IMR-90 (cell line): Measurements from ENCODE around the gene KCNT1. TPM values are rescaled to one million over a fixed set of nuclear protein-coding genes. Genes with fewer than 3 reads are reported as not detected.

ENCODE experiments used
- ATAC-seq: fragments of 200-7000 bp; cut with Tn5 transposase; 2 replicates; pipeline ENCODE4 v1.9.1; 2020; ENCODE audit warnings: low read depth, mild to moderate bottlenecking, moderate library complexity
- BruUV-seq: library from RNA; stranded (reverse); fragments of 400-500 nt; replicated peaks from 2 replicates; lab custom pipeline; 2021; lab: Mats Ljungman, UMichigan
- CTCF ChIA-PET: fragments of 300-600 bp; formaldehyde crosslinking; extraction: SDS; loops from one replicate; lab custom pipeline; 2021; ENCODE audit warnings: antibody characterized with exemption; lab: Yijun Ruan, JAX
- POLR2A ChIA-PET: fragments of 300-600 bp; sonication (Branson Sonifier 250); formaldehyde crosslinking; loops from one replicate; lab custom pipeline; 2022; ENCODE audit warnings: antibody characterized with exemption; ENCODE audit not compliant: unreplicated experiment; lab: Charles Lee
- DNase-seq: peaks from one replicate; pipeline ENCODE4 v3.0.0; 2013
- H2AFZ ChIP-seq: replicated peaks from 2 replicates; pipeline ENCODE3; 2013; ENCODE audit warnings: low read length, mild to moderate bottlenecking; ENCODE audit not compliant: poor library complexity
- H2AK5ac ChIP-seq: 2 replicates; pipeline ENCODE4 v1.6.1; 2013; ENCODE audit warnings: low read depth, low read length, inconsistent platforms
- H2AK9ac ChIP-seq: replicated peaks from 2 replicates; pipeline ENCODE3; 2013; ENCODE audit warnings: mild to moderate bottlenecking, low read depth, low read length, moderate library complexity; ENCODE audit not compliant: poor library complexity
- H2BK120ac ChIP-seq: 2 replicates; pipeline ENCODE4 v1.6.1; 2013; ENCODE audit warnings: low read depth, low read length, inconsistent platforms
- H2BK15ac ChIP-seq: 3 replicates; pipeline ENCODE4 v1.6.1; 2013; ENCODE audit warnings: low read depth, low read length, inconsistent platforms
- H2BK20ac ChIP-seq: 2 replicates; pipeline ENCODE4 v1.6.1; 2013; ENCODE audit warnings: low read depth, mild to moderate bottlenecking, inconsistent platforms, low read length, moderate library complexity
- H2BK5ac ChIP-seq: 2 replicates; pipeline ENCODE4 v1.6.1; 2013; ENCODE audit warnings: mild to moderate bottlenecking, low read depth, low read length, inconsistent platforms; ENCODE audit not compliant: poor library complexity, severe bottlenecking
- H3K14ac ChIP-seq: replicated peaks from 2 replicates; pipeline ENCODE4 v1.6.1; 2013; ENCODE audit warnings: low read depth, low read length, inconsistent platforms
- H3K18ac ChIP-seq: 2 replicates; pipeline ENCODE4 v1.6.1; 2013; ENCODE audit warnings: low read depth, low read length, control low read depth
- H3K23ac ChIP-seq: 2 replicates; pipeline ENCODE4 v1.6.1; 2013; ENCODE audit warnings: low read depth, low read length, inconsistent platforms
- H3K27ac ChIP-seq: 2 replicates; pipeline ENCODE4 v1.5.1; 2013; ENCODE audit warnings: mild to moderate bottlenecking, control low read depth, low read length; ENCODE audit not compliant: insufficient read depth
- H3K27me3 ChIP-seq: 2 replicates; pipeline ENCODE4 v1.6.1; 2013; ENCODE audit warnings: low read length; ENCODE audit not compliant: control insufficient read depth, insufficient read depth
- H3K36me3 ChIP-seq: 2 replicates; pipeline ENCODE4 v1.6.1; 2013; ENCODE audit warnings: low read length, mixed read lengths; ENCODE audit not compliant: control insufficient read depth, insufficient read depth
- H3K4ac ChIP-seq: 2 replicates; pipeline ENCODE4 v1.6.1; 2013; ENCODE audit warnings: low read depth, low read length, inconsistent platforms
- H3K4me1 ChIP-seq: 2 replicates; pipeline ENCODE4 v1.6.1; 2013; ENCODE audit warnings: low read length, mixed read lengths; ENCODE audit not compliant: control insufficient read depth, insufficient read depth
- H3K4me2 ChIP-seq: 2 replicates; pipeline ENCODE4 v1.6.1; 2013; ENCODE audit warnings: low read depth, mild to moderate bottlenecking, control low read depth, low read length, moderate library complexity
- H3K4me3 ChIP-seq: 2 replicates; pipeline ENCODE4 v1.5.1; 2013; ENCODE audit warnings: low read depth, mild to moderate bottlenecking, control low read depth, low read length, moderate library complexity; ENCODE audit not compliant: insufficient read depth
- H3K56ac ChIP-seq: 2 replicates; pipeline ENCODE4 v1.6.1; 2013; ENCODE audit warnings: low read length, inconsistent platforms; ENCODE audit not compliant: insufficient read depth; ENCODE audit errors: extremely low read depth
- H3K79me1 ChIP-seq, 2 experiments: 2 replicates each; pipeline ENCODE4 v1.6.1; 2013; ENCODE audit warnings: low read length in 2 of 2, inconsistent platforms in 1 of 2, low read depth in 1 of 2
- H3K9ac ChIP-seq: 2 replicates; pipeline ENCODE4 v1.6.1; 2013; ENCODE audit warnings: low read depth, low read length, control low read depth
- H3K9me1 ChIP-seq: 2 replicates; pipeline ENCODE4 v1.6.1; 2013; ENCODE audit warnings: low read length, inconsistent platforms; ENCODE audit not compliant: insufficient read depth
- H3K9me3 ChIP-seq: 2 replicates; pipeline ENCODE4 v1.6.1; 2013; ENCODE audit warnings: low read length; ENCODE audit not compliant: control insufficient read depth, insufficient read depth
- H4K20me1 ChIP-seq: 2 replicates; pipeline ENCODE4 v1.6.1; 2013; ENCODE audit warnings: low read length, inconsistent platforms; ENCODE audit not compliant: insufficient read depth
- H4K5ac ChIP-seq: 2 replicates; pipeline ENCODE4 v1.6.1; 2013; ENCODE audit warnings: mild to moderate bottlenecking, low read depth, low read length, control low read depth
- H4K8ac ChIP-seq, 2 experiments: 2 replicates each; pipeline ENCODE4 v1.6.1; 2013; ENCODE audit warnings: low read depth in 2 of 2, low read length in 2 of 2, control low read depth in 1 of 2, inconsistent platforms in 1 of 2
- H4K91ac ChIP-seq: 2 replicates; pipeline ENCODE4 v1.6.1; 2013; ENCODE audit warnings: low read depth, low read length, inconsistent platforms; ENCODE audit not compliant: insufficient read depth
- BHLHE40 ChIP-seq: fragments of 150-350 bp; IDR thresholded peaks from 2 replicates; pipeline ENCODE4 v1.6.1; 2016; ENCODE audit warnings: mild to moderate bottlenecking, low read depth, low read length
- CEBPB ChIP-seq: IDR thresholded peaks from 2 replicates; pipeline ENCODE4 v1.6.1; 2012; ENCODE audit warnings: low read depth, low read length, improper control_type of control experiment
- CHD1 ChIP-seq: IDR thresholded peaks from 2 replicates; pipeline ENCODE4 v1.6.1; 2012; ENCODE audit warnings: low read depth, low read length, improper control_type of control experiment
- CTCF ChIP-seq: conservative IDR thresholded peaks from 2 replicates; pipeline ENCODE4 v1.5.1; 2012; ENCODE audit warnings: mild to moderate bottlenecking, low read depth, low read length, improper control_type of control experiment
- ELK1 ChIP-seq: fragments of 150-350 bp; IDR thresholded peaks from 2 replicates; pipeline ENCODE4 v1.6.1; 2016; ENCODE audit warnings: low read depth, mild to moderate bottlenecking, low read length, moderate library complexity, borderline replicate concordance
- FOS ChIP-seq: fragments of 150-350 bp; IDR thresholded peaks from 2 replicates; pipeline ENCODE4 v1.6.1; 2016; ENCODE audit warnings: low read depth, low read length
- MAFK ChIP-seq: IDR thresholded peaks from 2 replicates; pipeline ENCODE4 v1.6.1; 2012; ENCODE audit warnings: low read depth, low read length, improper control_type of control experiment
- MAZ ChIP-seq: IDR thresholded peaks from 2 replicates; pipeline ENCODE4 v1.6.1; 2012; ENCODE audit warnings: low read depth, mild to moderate bottlenecking, low read length, improper control_type of control experiment, moderate library complexity, borderline replicate concordance
- MXI1 ChIP-seq: IDR thresholded peaks from 2 replicates; pipeline ENCODE4 v1.6.1; 2012; ENCODE audit warnings: low read depth, mild to moderate bottlenecking, low read length, moderate library complexity, borderline replicate concordance
- NFE2L2 ChIP-seq: fragments of 150-350 bp; IDR thresholded peaks from 2 replicates; pipeline ENCODE4 v1.6.1; 2016; ENCODE audit warnings: low read depth, mild to moderate bottlenecking, low read length
- POLR2A ChIP-seq: IDR thresholded peaks from 2 replicates; pipeline ENCODE4 v1.6.1; 2012; ENCODE audit warnings: mild to moderate bottlenecking, low read depth, low read length
- RAD21 ChIP-seq: IDR thresholded peaks from 2 replicates; pipeline ENCODE4 v1.6.1; 2012; ENCODE audit warnings: low read length, improper control_type of control experiment
- RCOR1 ChIP-seq: IDR thresholded peaks from 2 replicates; pipeline ENCODE4 v1.6.1; 2012; ENCODE audit warnings: mild to moderate bottlenecking, low read length, improper control_type of control experiment; ENCODE audit not compliant: insufficient replicate concordance
- RFX5 ChIP-seq: IDR thresholded peaks from 2 replicates; pipeline ENCODE4 v1.8.0; 2012; ENCODE audit warnings: low read depth, mild to moderate bottlenecking, low read length, moderate library complexity
- SMC3 ChIP-seq: fragments of 150-350 bp; IDR thresholded peaks from 2 replicates; pipeline ENCODE4 v1.6.1; 2016; ENCODE audit warnings: low read depth, mild to moderate bottlenecking, antibody characterized with exemption, low read length, moderate library complexity
- USF2 ChIP-seq: fragments of 150-350 bp; IDR thresholded peaks from 2 replicates; pipeline ENCODE4 v1.6.1; 2017; ENCODE audit warnings: mild to moderate bottlenecking, antibody characterized with exemption, low read length, low read depth
- WGBS, 2 experiments: methylation state at CpG; one replicate each; pipeline versions ENCODE4 v1.1.5 to v1.1.7; 2013; ENCODE audit warnings: missing lambda C conversion rate in 2 of 2; ENCODE audit not compliant: insufficient read length in 1 of 2; ENCODE audit errors: extremely low coverage in 2 of 2; 5-methylcytosine and 5-hydroxymethylcytosine counted together
- dilution Hi-C: fragments of 300-500 bp; cut with HindIII; formaldehyde crosslinking; loops from one replicate; pipeline ENCODE4 v1.14.3; 2018; ENCODE audit warnings: low sequenced_read_pairs; ENCODE audit not compliant: unreplicated experiment
- in situ Hi-C: fragments of 300-500 bp; cut with MboI; formaldehyde crosslinking; loops from 3 replicates; pipeline ENCODE4 v1.14.3; 2019; ENCODE audit warnings: low sequenced_read_pairs, inconsistent platforms, mixed read lengths
- intact Hi-C: fragments of 100-400 bp; cut with micrococcal nuclease; formaldehyde crosslinking; loops from 2 replicates; pipeline ENCODE4 v1.10.0; 2022
- polyA plus RNA-seq, 3 experiments: library from polyadenylated mRNA; depleted of rRNA; stranded (reverse); fragments of >200 nt; gene quantifications; 2 replicates each; pipeline ENCODE4 v1.2.3, GENCODE V29; 2012; ENCODE audit warnings: low replicate concordance in 1 of 3
- total RNA-seq: library from RNA; depleted of rRNA; stranded (reverse); fragments of >200 nt; gene quantifications from 2 replicates; pipeline ENCODE4 v1.2.3, GENCODE V29; 2012

The KCNT1 gene
- total and polyA plus RNA-seq, 2 of the 4 experiments (the other 2 are of a cell fraction), result not detected

- Histone ChIP-seq H2BK120ac (no peak overlapping the region), H3K4me1 (no peaks in the 10 kb centered on the region), H2BK20ac (no peak overlapping the region), H3K9ac (no peak overlapping the region), H4K5ac (no peak overlapping the region), H3K18ac (no peak overlapping the region), H3K79me1 (no peaks in the 10 kb centered on the region), H3K23ac (no peak overlapping the region), H2AK5ac (no peak overlapping the region), H3K27ac (no peak overlapping the region), H3K4me2 (no peak overlapping the region), H3K4ac (no peak overlapping the region), H3K36me3 (no peaks in the 10 kb centered on the region), H3K4me3 (no peak overlapping the region), H3K27me3 (peaks cover 2% of the 10 kb centered on the region; the same call in 1 of the 2 replicates), H2BK5ac (no peak overlapping the region), H2AFZ (no peak overlapping the region), H3K14ac (no peak overlapping the region), H3K9me3 (peaks cover 2% of the 10 kb centered on the region; the same call in 1 of the 2 replicates), H4K20me1 (no peaks in the 10 kb centered on the region), H2BK15ac (no peak overlapping the region), H3K56ac (no peak overlapping the region), H4K8ac (no peak overlapping the region), H4K91ac (no peak overlapping the region), H2AK9ac (no peak overlapping the region), H3K9me1 (no peaks in the 10 kb centered on the region)
- TF ChIP-seq MAZ (no peak), CTCF (no peak), USF2 (no peak), BHLHE40 (no peak), CHD1 (no peak), RFX5 (no peak), RAD21 (no peak), CEBPB (no peak), NFE2L2 (no peak), ELK1 (no peak), MXI1 (no peak), MAFK (no peak), RCOR1 (no peak), POLR2A (no peak), SMC3 (no peak), FOS (no peak)
- CTCF ChIA-PET, result no interaction called here
- WGBS, 2 experiments, result 84% methylated on average over 9 of the region's 24 CpGs; no CpG with 5 or more reads in 1 of the 2 experiments
- dilution Hi-C loops, result no loop called here
- in situ Hi-C loops, result no loop called here
- ATAC-seq, result no peak
- no peak for DNase-seq
- POLR2A ChIA-PET, result no interaction called here
- no TSS peak for BruUV-seq
- intact Hi-C loops, result no loop called here
Observed at GRCh38 chr9:135759676-135760300, 57.8 kb downstream of the KCNT1 start.
